Measurements from ENCODE around the gene FXYD4. TPM values are rescaled to one million over a fixed set of nuclear protein-coding genes. Genes with fewer than 3 reads are reported as not detected.

FXYD4 gene
- total RNA-seq, 1 donor from 2014 or later: not detected

- no peak for TF ChIP-seq CTCF (conservative IDR thresholded peaks at IDR 0.05; ENCODE audit: low read depth, low read length)
- no peak overlapping the region for H3K4me3 ChIP-seq (ENCODE audit: low read depth, low read length)
- DNase-seq (ENCODE audit: low read depth): no peak
Observed at GRCh38 chr10:43402176-43402575, 30.7 kb downstream of the FXYD4 start.

GRCh38 chr10:43402880-43403452, 31.5 kb downstream of the FXYD4 start:
- H3K4me3 ChIP-seq (ENCODE audit: low read depth, low read length): no peak overlapping the region
- TF ChIP-seq CTCF (conservative IDR thresholded peaks at IDR 0.05; ENCODE audit: low read depth, low read length): no peak
- no peak for DNase-seq (ENCODE audit: low read depth)

GRCh38 chr10:43403911-43404703, 32.7 kb downstream of the FXYD4 start:
- no peak overlapping the region for H3K4me3 ChIP-seq (ENCODE audit: low read depth, low read length)
- no peak for TF ChIP-seq CTCF (conservative IDR thresholded peaks at IDR 0.05; ENCODE audit: low read depth, low read length)
- no peak for DNase-seq (ENCODE audit: low read depth)

GRCh38 chr10:43404704-43405084, 33.3 kb downstream of the FXYD4 start:
- H3K4me3 ChIP-seq (ENCODE audit: low read depth, low read length): no peak overlapping the region
- no peak for DNase-seq (ENCODE audit: low read depth)
- TF ChIP-seq CTCF (conservative IDR thresholded peaks at IDR 0.05; ENCODE audit: low read depth, low read length): no peak

GRCh38 chr10:43407148-43407575, 35.7 kb downstream of the FXYD4 start:
- no peak for TF ChIP-seq CTCF (conservative IDR thresholded peaks at IDR 0.05; ENCODE audit: low read depth, low read length)
- no peak for DNase-seq (ENCODE audit: low read depth)
- H3K4me3 ChIP-seq (ENCODE audit: low read depth, low read length): peak overlapping the region; percentile 92

GRCh38 chr10:43407576-43408330, 36.3 kb downstream of the FXYD4 start:
- TF ChIP-seq CTCF (conservative IDR thresholded peaks at IDR 0.05; ENCODE audit: low read depth, low read length): peak; percentile 54
- peak overlapping the region; percentile 92 for H3K4me3 ChIP-seq (ENCODE audit: low read depth, low read length)
- no peak for DNase-seq (ENCODE audit: low read depth)

All from epithelial cell of proximal tubule (primary cell).